ENCODE measurements around the gene RPS27L.

The RPS27L gene

GRCh38 chr15:63157118-63157843 lies at the start of gene RPS27L:
TSS of gene RPS27L (minus strand) at chr15:63157477. CDS start at chr15:63157405, 72 bp downstream.
- peak within 1 kb of the TSS; percentile 78 for H3K4me3 ChIP-seq (ENCODE audit: low read depth, low read length)
- TF ChIP-seq, protein P1, sequence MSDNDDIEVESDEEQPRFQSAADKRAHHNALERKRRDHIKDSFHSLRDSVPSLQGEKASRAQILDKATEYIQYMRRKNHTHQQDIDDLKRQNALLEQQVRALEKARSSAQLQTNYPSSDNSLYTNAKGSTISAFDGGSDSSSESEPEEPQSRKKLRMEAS (IDR thresholded peaks at IDR 0.05; ENCODE audit: low read depth, low read length) = peak; percentile 37
- TF ChIP-seq POLR2A (IDR thresholded peaks at IDR 0.05; ENCODE audit: extremely low read depth, insufficient read length) (peak; percentile 97), MYC (IDR thresholded peaks at IDR 0.05; ENCODE audit: low read depth, low read length) (peak; percentile 61)
- TF ChIP-seq, protein P2, sequence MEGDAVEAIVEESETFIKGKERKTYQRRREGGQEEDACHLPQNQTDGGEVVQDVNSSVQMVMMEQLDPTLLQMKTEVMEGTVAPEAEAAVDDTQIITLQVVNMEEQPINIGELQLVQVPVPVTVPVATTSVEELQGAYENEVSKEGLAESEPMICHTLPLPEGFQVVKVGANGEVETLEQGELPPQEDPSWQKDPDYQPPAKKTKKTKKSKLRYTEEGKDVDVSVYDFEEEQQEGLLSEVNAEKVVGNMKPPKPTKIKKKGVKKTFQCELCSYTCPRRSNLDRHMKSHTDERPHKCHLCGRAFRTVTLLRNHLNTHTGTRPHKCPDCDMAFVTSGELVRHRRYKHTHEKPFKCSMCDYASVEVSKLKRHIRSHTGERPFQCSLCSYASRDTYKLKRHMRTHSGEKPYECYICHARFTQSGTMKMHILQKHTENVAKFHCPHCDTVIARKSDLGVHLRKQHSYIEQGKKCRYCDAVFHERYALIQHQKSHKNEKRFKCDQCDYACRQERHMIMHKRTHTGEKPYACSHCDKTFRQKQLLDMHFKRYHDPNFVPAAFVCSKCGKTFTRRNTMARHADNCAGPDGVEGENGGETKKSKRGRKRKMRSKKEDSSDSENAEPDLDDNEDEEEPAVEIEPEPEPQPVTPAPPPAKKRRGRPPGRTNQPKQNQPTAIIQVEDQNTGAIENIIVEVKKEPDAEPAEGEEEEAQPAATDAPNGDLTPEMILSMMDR (IDR thresholded peaks at IDR 0.05; ENCODE audit: low read depth, low read length) = no peak
- peak; percentile 96 for DNase-seq (ENCODE audit: low read depth)

GRCh38 chr15:63206079-63206478 lies 48.8 kb upstream of the RPS27L start:
- no peak for TF ChIP-seq POLR2A (IDR thresholded peaks at IDR 0.05; ENCODE audit: extremely low read depth, insufficient read length)
- TF ChIP-seq, protein P1 (IDR thresholded peaks at IDR 0.05; ENCODE audit: low read depth, low read length) = no peak
- TF ChIP-seq, protein P2 (IDR thresholded peaks at IDR 0.05; ENCODE audit: low read depth, low read length) = no peak
- no peak for TF ChIP-seq MYC (IDR thresholded peaks at IDR 0.05; ENCODE audit: low read depth, low read length)
- DNase-seq (ENCODE audit: low read depth) = no peak
- H3K4me3 ChIP-seq (ENCODE audit: low read depth, low read length) = no peak overlapping the region

GRCh38 chr15:63203451-63204090 lies 46.3 kb upstream of the RPS27L start:
- peak; percentile 83 for DNase-seq (ENCODE audit: low read depth)
- H3K4me3 ChIP-seq (ENCODE audit: low read depth, low read length) = no peak overlapping the region
- peak; percentile 45; the same call in 1 of the 2 replicates for TF ChIP-seq MYC (IDR thresholded peaks at IDR 0.05; ENCODE audit: low read depth, low read length)
- TF ChIP-seq, protein P2 (IDR thresholded peaks at IDR 0.05; ENCODE audit: low read depth, low read length) = no peak
- no peak for TF ChIP-seq POLR2A (IDR thresholded peaks at IDR 0.05; ENCODE audit: extremely low read depth, insufficient read length)
- TF ChIP-seq, protein P1 (IDR thresholded peaks at IDR 0.05; ENCODE audit: low read depth, low read length) = peak; percentile 65

- no peak for DNase-seq (ENCODE audit: low read depth)
- H3K4me3 ChIP-seq (ENCODE audit: low read depth, low read length) = no peak overlapping the region
- TF ChIP-seq, protein P2 (IDR thresholded peaks at IDR 0.05; ENCODE audit: low read depth, low read length) = no peak
- TF ChIP-seq MYC (IDR thresholded peaks at IDR 0.05; ENCODE audit: low read depth, low read length) (no peak), POLR2A (IDR thresholded peaks at IDR 0.05; ENCODE audit: extremely low read depth, insufficient read length) (no peak)
- TF ChIP-seq, protein P1 (IDR thresholded peaks at IDR 0.05; ENCODE audit: low read depth, low read length) = no peak
Observed at GRCh38 chr15:63202861-63203260, 45.6 kb upstream of the RPS27L start.

DNA sequence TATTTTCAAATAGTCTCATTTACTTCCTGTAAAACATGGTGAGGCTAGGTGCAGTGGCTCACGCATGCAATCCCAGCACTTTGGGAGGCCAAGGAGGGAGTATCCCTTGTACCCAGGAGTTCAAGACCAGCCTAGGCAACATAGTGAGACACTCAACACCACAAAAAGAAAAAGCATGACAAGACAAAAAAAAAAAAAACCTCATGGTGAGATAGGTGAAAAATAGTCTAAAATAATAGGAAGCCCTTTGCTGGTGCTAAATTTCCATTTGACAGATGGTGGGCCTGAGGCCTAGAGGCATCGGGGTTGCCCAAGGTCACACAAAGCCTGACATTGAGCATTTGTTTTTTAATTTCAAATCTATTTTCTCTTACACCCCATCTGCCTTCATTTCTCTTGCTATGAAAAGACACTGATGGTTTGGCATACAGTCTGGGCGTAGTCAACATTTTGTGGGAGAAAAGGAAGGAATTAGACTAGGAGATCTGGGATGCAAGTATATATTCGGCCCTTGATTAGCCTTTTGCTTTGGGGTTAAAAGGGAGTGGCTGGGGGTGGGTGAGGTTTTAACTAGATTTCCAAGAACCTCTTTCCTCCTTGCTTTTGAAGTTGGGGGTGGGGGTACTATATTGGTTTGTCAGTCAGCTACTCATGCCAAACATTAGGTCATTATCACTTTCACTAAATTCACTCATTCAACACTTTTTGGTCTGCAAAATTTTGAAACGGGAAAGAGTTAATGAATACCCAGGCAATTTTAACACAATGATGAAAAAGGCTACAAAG lies 43.4 kb upstream of the RPS27L start:
- no peak overlapping the region for H3K4me3 ChIP-seq (ENCODE audit: low read depth, low read length)
- no peak for DNase-seq (ENCODE audit: low read depth)
- TF ChIP-seq, protein P2 (IDR thresholded peaks at IDR 0.05; ENCODE audit: low read depth, low read length) = no peak
- TF ChIP-seq MYC (IDR thresholded peaks at IDR 0.05; ENCODE audit: low read depth, low read length) (no peak), POLR2A (IDR thresholded peaks at IDR 0.05; ENCODE audit: extremely low read depth, insufficient read length) (no peak)
- TF ChIP-seq, protein P1 (IDR thresholded peaks at IDR 0.05; ENCODE audit: low read depth, low read length) = no peak
